Neural cell (in vitro differentiated cells): Measurements from ENCODE around the gene PTDSS2. TPM values are rescaled to one million over a fixed set of nuclear protein-coding genes. Genes with fewer than 3 reads are reported as not detected.

ENCODE experiments used
- H2AFZ ChIP-seq: fragments of 200-600, 300-800 bp; sonication (generic), shearing (Covaris generic); 2 replicates; pipeline ENCODE4 v1.6.0; 2014; ENCODE audit warnings: low read depth, mild to moderate bottlenecking, antibody characterized with exemption, low read length, moderate library complexity
- H3F3A ChIP-seq: fragments of 200-600 bp; shearing (Covaris generic); 2 replicates; pipeline ENCODE4 v1.6.1; 2016; ENCODE audit warnings: mild to moderate bottlenecking, moderate library complexity, mixed read lengths, antibody characterized with exemption, low read length; ENCODE audit not compliant: insufficient read depth, poor library complexity, severe bottlenecking
- H3K27ac ChIP-seq: fragments of 200-600, 300-800 bp; sonication (generic), shearing (Covaris generic); 2 replicates; pipeline ENCODE4 v1.5.1; 2014; ENCODE audit warnings: mild to moderate bottlenecking, low read length, moderate library complexity
- H3K27me3 ChIP-seq: fragments of 300-800, 200-600 bp; sonication (generic), shearing (Covaris generic); 2 replicates; pipeline ENCODE4 v1.6.0; 2014; ENCODE audit warnings: mild to moderate bottlenecking, low read depth, low read length, moderate library complexity; ENCODE audit not compliant: insufficient read depth
- H3K36me3 ChIP-seq: fragments of 300-800, 200-600 bp; sonication (generic), shearing (Covaris generic); 2 replicates; pipeline ENCODE4 v1.5.1; 2014; ENCODE audit warnings: mild to moderate bottlenecking, antibody characterized with exemption, low read length, moderate library complexity; ENCODE audit not compliant: insufficient read depth
- H3K4me2 ChIP-seq: fragments of 300-800, 200-600 bp; sonication (generic), shearing (Covaris generic); 2 replicates; pipeline ENCODE4 v1.6.0; 2014; ENCODE audit warnings: mild to moderate bottlenecking, low read length
- H3K4me3 ChIP-seq: fragments of 300-800, 200-600 bp; sonication (generic), shearing (Covaris generic); 2 replicates; pipeline ENCODE4 v1.5.1; 2014; ENCODE audit warnings: mild to moderate bottlenecking, low read length, moderate library complexity
- H3K79me2 ChIP-seq: fragments of 200-600 bp; shearing (Covaris generic); replicated peaks from 2 replicates; pipeline ENCODE4 v1.6.0; 2014; ENCODE audit warnings: mild to moderate bottlenecking, low read length, moderate library complexity; ENCODE audit not compliant: insufficient read depth
- H3K9ac ChIP-seq: fragments of 300-800, 200-600 bp; sonication (generic), shearing (Covaris generic); 2 replicates; pipeline ENCODE4 v1.6.1; 2016; ENCODE audit warnings: mild to moderate bottlenecking, low read length, mixed read lengths
- H3K9me2 ChIP-seq: fragments of 200-600 bp; shearing (Covaris generic); 2 replicates; pipeline ENCODE4 v1.6.1; 2016; ENCODE audit warnings: mild to moderate bottlenecking, low read length, mixed read lengths; ENCODE audit not compliant: insufficient read depth
- H3K9me3 ChIP-seq: fragments of 200-600, 300-800 bp; sonication (generic), shearing (Covaris generic); 2 replicates; pipeline ENCODE4 v1.6.1; 2016; ENCODE audit warnings: mild to moderate bottlenecking, mixed run types, low read length, moderate library complexity, mixed read lengths
- H4K20me1 ChIP-seq: fragments of 200-600 bp; shearing (Covaris generic); 2 replicates; pipeline ENCODE4 v1.6.1; 2016; ENCODE audit warnings: mild to moderate bottlenecking, mixed run types; ENCODE audit not compliant: insufficient read depth
- EP300 ChIP-seq: fragments of 450-650 bp; conservative IDR thresholded peaks from 2 replicates; pipeline ENCODE4 v1.6.1; 2014; ENCODE audit warnings: antibody characterized with exemption, mild to moderate bottlenecking, moderate library complexity; ENCODE audit not compliant: poor library complexity, severe bottlenecking
- EZH2 ChIP-seq: fragments of 200-600, 300-800 bp; shearing (Covaris generic), sonication (generic); IDR thresholded peaks from 2 replicates; pipeline ENCODE4 v1.6.1; 2014; ENCODE audit warnings: antibody characterized with exemption, low read length, borderline replicate concordance, mild to moderate bottlenecking; ENCODE audit not compliant: insufficient read depth, poor library complexity, severe bottlenecking
- MXI1 ChIP-seq: fragments of 450-650 bp; conservative IDR thresholded peaks from 2 replicates; pipeline ENCODE4 v1.6.1; 2014; ENCODE audit warnings: antibody characterized with exemption, mild to moderate bottlenecking; ENCODE audit not compliant: poor library complexity, severe bottlenecking
- POLR2AphosphoS5 ChIP-seq: IDR thresholded peaks from 2 replicates; pipeline ENCODE4 v1.6.1; 2012
- RAD21 ChIP-seq: fragments of 450-650 bp; conservative IDR thresholded peaks from 2 replicates; pipeline ENCODE4 v1.6.1; 2014; ENCODE audit warnings: antibody characterized with exemption, mild to moderate bottlenecking, moderate library complexity
- SMC3 ChIP-seq: fragments of 450-650 bp; conservative IDR thresholded peaks from 2 replicates; pipeline ENCODE4 v1.6.1; 2014; ENCODE audit warnings: antibody characterized with exemption, mild to moderate bottlenecking, moderate library complexity; ENCODE audit not compliant: poor library complexity
- TAF1 ChIP-seq: IDR thresholded peaks from 2 replicates; pipeline ENCODE4 v1.6.1; 2012; ENCODE audit warnings: low read depth
- polyA plus RNA-seq: library from polyadenylated mRNA; depleted of rRNA; stranded (reverse); fragments of >200 nt; gene quantifications from 2 replicates; pipeline ENCODE4 v1.2.3, GENCODE V29; 2014
- TF ChIP-seq, protein P1 (sequence below): fragments of 450-650 bp; IDR thresholded peaks from 2 replicates; pipeline ENCODE4 v1.5.1; 2014; ENCODE audit warnings: antibody characterized with exemption, mild to moderate bottlenecking, moderate library complexity; ENCODE audit not compliant: poor library complexity, severe bottlenecking
- TF ChIP-seq, protein P2 (sequence below): IDR thresholded peaks from 2 replicates; pipeline ENCODE4 v1.6.1; 2012; ENCODE audit warnings: borderline replicate concordance

PTDSS2 gene
- polyA plus RNA-seq, 1 donor from 2014 or later, result 54.3 TPM

DNA sequence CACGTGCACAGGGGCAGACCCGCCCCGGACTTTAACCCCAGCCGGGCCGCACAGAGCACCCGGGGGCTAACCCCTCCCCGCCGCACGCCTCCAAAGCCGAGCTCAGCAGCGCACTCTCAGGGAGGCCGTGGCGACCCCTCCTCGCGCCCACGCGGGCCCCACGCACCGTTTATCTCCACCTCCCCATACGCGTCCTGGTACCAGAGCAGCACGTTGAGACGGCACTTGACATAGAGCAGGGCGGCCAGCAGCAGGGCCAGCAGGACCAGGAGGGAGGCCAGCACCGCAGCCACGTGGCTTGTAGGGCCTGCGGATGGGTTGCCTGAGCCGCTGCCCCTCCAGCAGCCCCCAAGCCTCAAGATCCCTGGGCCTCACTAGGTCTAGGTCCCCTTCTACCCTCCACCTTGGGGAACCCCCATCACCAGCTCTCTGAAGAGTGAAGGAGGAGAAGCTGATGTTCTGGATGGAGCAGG, 42.4 kb upstream of the PTDSS2 start:
- no peaks in the 10 kb centered on the region for H3F3A ChIP-seq
- no peak overlapping the region for H2AFZ ChIP-seq
- no peaks in the 10 kb centered on the region for H3K79me2 ChIP-seq
- no peak overlapping the region for H3K27ac ChIP-seq
- TF ChIP-seq TAF1 (no peak), POLR2AphosphoS5 (no peak), SMC3 (no peak), MXI1 (no peak), EP300 (no peak), EZH2 (no peak), RAD21 (no peak)
- TF ChIP-seq, protein P1, sequence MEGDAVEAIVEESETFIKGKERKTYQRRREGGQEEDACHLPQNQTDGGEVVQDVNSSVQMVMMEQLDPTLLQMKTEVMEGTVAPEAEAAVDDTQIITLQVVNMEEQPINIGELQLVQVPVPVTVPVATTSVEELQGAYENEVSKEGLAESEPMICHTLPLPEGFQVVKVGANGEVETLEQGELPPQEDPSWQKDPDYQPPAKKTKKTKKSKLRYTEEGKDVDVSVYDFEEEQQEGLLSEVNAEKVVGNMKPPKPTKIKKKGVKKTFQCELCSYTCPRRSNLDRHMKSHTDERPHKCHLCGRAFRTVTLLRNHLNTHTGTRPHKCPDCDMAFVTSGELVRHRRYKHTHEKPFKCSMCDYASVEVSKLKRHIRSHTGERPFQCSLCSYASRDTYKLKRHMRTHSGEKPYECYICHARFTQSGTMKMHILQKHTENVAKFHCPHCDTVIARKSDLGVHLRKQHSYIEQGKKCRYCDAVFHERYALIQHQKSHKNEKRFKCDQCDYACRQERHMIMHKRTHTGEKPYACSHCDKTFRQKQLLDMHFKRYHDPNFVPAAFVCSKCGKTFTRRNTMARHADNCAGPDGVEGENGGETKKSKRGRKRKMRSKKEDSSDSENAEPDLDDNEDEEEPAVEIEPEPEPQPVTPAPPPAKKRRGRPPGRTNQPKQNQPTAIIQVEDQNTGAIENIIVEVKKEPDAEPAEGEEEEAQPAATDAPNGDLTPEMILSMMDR, result no peak
- TF ChIP-seq, protein P2, sequence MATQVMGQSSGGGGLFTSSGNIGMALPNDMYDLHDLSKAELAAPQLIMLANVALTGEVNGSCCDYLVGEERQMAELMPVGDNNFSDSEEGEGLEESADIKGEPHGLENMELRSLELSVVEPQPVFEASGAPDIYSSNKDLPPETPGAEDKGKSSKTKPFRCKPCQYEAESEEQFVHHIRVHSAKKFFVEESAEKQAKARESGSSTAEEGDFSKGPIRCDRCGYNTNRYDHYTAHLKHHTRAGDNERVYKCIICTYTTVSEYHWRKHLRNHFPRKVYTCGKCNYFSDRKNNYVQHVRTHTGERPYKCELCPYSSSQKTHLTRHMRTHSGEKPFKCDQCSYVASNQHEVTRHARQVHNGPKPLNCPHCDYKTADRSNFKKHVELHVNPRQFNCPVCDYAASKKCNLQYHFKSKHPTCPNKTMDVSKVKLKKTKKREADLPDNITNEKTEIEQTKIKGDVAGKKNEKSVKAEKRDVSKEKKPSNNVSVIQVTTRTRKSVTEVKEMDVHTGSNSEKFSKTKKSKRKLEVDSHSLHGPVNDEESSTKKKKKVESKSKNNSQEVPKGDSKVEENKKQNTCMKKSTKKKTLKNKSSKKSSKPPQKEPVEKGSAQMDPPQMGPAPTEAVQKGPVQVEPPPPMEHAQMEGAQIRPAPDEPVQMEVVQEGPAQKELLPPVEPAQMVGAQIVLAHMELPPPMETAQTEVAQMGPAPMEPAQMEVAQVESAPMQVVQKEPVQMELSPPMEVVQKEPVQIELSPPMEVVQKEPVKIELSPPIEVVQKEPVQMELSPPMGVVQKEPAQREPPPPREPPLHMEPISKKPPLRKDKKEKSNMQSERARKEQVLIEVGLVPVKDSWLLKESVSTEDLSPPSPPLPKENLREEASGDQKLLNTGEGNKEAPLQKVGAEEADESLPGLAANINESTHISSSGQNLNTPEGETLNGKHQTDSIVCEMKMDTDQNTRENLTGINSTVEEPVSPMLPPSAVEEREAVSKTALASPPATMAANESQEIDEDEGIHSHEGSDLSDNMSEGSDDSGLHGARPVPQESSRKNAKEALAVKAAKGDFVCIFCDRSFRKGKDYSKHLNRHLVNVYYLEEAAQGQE, result no peak
- H3K9me2 ChIP-seq, result no peaks in the 10 kb centered on the region
- no peaks in the 10 kb centered on the region for H3K27me3 ChIP-seq
- H4K20me1 ChIP-seq, result no peaks in the 10 kb centered on the region
- H3K9me3 ChIP-seq, result no peaks in the 10 kb centered on the region
- H3K36me3 ChIP-seq, result no peaks in the 10 kb centered on the region
- no peak overlapping the region for H3K9ac ChIP-seq
- H3K4me3 ChIP-seq, result no peak overlapping the region
- no peak overlapping the region for H3K4me2 ChIP-seq

DNA sequence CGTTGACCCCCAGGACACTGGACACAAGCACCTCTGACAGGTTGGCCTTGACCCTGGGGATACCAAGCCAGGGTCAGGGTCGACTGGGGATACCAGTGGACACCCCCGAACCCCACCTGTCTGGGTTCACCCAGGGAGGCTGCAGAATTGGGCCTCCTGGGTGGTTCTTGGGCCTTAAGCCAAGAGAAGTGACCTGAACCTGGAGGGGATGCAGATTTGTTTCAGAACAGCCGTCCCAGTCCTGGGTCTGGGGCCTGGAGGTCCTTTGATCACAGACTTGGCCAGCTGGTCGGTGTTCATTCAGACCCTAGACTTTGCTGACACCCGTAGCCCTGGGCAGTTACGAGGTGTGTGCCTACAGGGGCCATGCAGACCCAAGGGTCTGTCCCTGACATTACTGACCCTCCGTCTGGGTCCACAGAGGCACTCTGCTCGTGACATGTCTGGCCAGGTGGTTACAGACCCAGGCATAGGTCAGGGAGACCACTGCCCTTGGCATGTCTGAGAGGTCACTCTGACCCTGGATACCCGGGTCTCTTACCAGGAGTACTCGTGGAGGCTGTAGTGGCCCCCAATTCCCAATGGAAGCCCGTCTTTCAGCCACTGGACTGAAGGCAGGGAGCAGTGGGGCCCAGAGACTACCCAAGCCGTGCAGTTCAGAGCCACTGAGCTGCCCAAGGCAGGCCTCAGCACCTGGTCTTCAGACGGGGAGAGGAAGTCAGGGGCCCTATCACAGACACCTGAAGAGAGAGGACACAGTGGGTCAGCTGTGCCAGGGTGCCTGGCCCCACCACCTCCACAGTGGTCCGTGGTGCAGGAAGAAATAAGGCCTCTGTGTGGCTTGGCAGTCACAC, 41.7 kb upstream of the PTDSS2 start:
- Histone ChIP-seq H3K9me3 (no peaks in the 10 kb centered on the region), H3K4me2 (no peak overlapping the region), H3K79me2 (no peaks in the 10 kb centered on the region), H3K27ac (no peak overlapping the region), H3K9me2 (no peaks in the 10 kb centered on the region), H3K27me3 (no peaks in the 10 kb centered on the region), H3K4me3 (no peak overlapping the region), H3K9ac (no peak overlapping the region), H3F3A (no peaks in the 10 kb centered on the region), H2AFZ (no peak overlapping the region), H3K36me3 (no peaks in the 10 kb centered on the region), H4K20me1 (no peaks in the 10 kb centered on the region)
- TF ChIP-seq EZH2 (no peak), POLR2AphosphoS5 (no peak), TAF1 (no peak), MXI1 (no peak), EP300 (no peak), SMC3 (no peak), RAD21 (no peak)
- TF ChIP-seq, protein P1, result no peak
- TF ChIP-seq, protein P2, result no peak
